GM12873 (cell line): ENCODE results near the gene PLD5.

Source experiments
- CTCF ChIP-seq: IDR thresholded peaks from 2 replicates; pipeline ENCODE4 v1.5.1; 2012; ENCODE audit warnings: low read depth, mild to moderate bottlenecking, moderate library complexity, low read length, control low read depth; ENCODE audit not compliant: insufficient read depth; ENCODE audit errors: missing control alignments

The PLD5 gene

DNA sequence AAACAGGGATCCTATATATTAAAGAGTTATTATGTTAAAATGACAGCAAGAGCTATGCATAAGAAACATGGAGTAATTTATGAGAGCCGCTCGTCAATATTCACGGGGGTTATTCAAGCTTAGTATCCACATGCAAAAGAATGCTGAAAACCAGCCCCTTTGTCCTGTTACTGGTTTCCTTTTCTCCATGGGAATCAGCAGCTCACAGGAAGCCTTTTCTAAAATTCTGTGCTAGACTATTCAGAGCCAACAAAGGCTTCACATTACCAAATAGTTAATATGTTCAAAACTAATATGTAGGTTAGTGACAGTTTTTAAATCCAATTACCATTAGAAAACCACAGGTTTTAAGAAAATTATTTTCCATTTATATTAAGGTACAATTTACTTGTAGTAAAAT, 300.0 kb downstream of the PLD5 start:
- no peak for TF ChIP-seq CTCF

DNA sequence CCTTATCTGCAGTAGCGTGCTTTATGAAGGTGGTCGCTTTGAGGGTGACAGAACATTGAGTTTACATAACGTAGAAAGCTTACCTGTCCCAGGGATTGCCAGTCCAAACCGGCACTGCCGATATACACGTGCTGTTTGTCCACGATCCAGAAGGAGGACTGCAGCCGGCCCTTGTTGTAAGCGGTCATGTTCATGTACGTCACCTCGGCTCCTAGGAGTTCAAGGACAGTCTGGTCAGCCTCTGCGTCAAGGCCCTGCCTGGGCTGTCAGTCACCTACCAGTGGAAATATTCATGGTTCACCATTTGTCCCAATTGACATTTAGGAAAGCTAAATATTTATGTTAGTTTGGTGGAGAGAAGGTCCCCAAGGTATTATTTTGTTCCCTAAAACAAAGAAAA, 304.6 kb downstream of the PLD5 start:
- TF ChIP-seq CTCF, result no peak

DNA sequence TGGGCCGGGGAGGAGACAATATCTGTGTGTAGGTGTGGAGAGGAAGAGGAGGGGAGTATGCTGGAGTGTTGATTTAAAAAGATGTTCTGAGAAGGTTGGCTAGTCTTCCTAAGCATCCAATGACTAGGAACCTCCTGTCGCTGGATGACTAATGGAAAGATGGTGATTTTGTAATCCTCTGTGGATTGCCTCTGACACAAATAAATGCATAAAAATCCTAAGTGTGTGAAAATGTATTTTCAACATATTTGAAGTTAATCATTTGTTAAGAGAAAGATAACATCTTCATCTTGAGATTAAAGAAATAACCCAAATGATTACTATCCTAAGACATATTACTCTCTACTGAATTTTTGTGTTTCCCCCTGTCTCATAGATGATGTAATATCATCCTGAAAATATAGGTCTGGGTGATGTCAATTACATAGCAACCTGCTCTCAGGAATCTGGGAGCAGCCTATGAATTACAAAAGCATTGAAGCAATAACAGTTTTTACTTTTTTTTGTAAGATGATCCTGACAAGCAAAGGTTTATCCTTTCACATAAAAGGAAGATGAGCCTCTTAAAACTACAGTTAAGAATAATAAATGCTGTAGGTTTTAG, 305.1 kb downstream of the PLD5 start:
- TF ChIP-seq CTCF, result no peak

DNA sequence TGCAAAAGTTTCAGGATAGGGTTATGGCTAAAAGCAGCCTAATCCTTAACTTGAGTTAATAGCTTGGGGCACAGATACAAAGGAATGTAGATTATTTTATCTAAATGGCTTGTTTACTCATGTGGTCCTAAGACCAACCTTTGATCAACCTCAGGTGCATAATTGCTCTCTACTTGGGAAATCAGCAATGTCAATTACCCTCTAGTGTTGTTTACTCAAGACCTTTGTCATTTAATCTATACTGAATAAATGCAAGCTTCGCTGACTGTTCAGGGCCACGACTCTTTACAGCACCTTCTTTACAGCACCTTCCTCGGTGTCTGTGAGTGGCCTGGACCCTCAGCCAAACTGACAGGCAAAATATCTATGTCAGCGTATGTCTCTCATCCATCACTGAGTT, 308.1 kb downstream of the PLD5 start:
- TF ChIP-seq CTCF, result no peak

DNA sequence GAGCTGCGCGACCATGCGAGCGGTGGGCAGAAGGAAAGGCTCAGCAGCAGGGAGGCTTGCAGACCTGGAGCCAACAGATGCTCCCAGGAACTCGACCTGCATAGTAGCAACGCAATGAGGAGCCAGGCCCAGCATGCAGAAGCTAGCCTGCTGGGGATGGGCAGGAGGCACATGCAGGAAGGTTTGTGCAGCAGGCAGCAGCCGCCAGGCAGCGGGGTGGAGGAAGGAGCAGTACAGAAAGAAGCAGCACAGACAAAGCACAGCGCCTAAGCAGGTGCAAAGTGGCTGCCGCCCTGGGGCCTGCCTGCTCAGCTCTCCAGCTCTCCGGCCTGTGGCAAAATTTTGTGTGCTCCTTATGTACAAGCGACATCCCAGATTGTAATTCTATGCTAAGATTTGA, 312.1 kb downstream of the PLD5 start:
- TF ChIP-seq CTCF, result no peak

GRCh38 chr1:242211254-242212022, 313.1 kb downstream of the PLD5 start:
- TF ChIP-seq CTCF, result no peak

GRCh38 chr1:242209063-242209462, 315.4 kb downstream of the PLD5 start:
- no peak for TF ChIP-seq CTCF
